AG04450 (cell line): ENCODE results near the gene NFATC2. TPM values are rescaled to one million over a fixed set of nuclear protein-coding genes. Genes with fewer than 3 reads are reported as not detected.

ENCODE experiments used
- CTCF ChIA-PET: fragments of 300-600, 350-600 bp; formaldehyde crosslinking; extraction: SDS; loops from one replicate; lab custom pipeline; 2022; ENCODE audit warnings: antibody characterized with exemption, inconsistent platforms; lab: Charles Lee
- POLR2A ChIA-PET: fragments of 350-600 bp; formaldehyde crosslinking; extraction: SDS; loops from one replicate; lab custom pipeline; 2021; ENCODE audit warnings: antibody characterized with exemption, inconsistent platforms; lab: Yijun Ruan, JAX
- DNase-seq: peaks from one replicate; pipeline ENCODE4 v3.0.0-alpha.2; 2011; ENCODE audit warnings: low read depth, low spot score
- H3K27ac ChIP-seq: one replicate; pipeline ENCODE4 v1.5.1; 2012; ENCODE audit warnings: low read depth, low read length, control low read depth
- H3K27me3 ChIP-seq: one replicate; pipeline ENCODE4 v1.6.0; 2012; ENCODE audit warnings: low read length; ENCODE audit not compliant: control insufficient read depth, insufficient read depth
- H3K4me3 ChIP-seq: 2 replicates; pipeline ENCODE4 v1.5.1; 2011; ENCODE audit warnings: mild to moderate bottlenecking, low read depth, low read length, control low read depth
- H3K9me3 ChIP-seq: 2 replicates; pipeline ENCODE4 v1.5.1; 2012; ENCODE audit warnings: low read length; ENCODE audit not compliant: control insufficient read depth, insufficient read depth
- polyA plus RNA-seq: library from polyadenylated mRNA; depleted of rRNA; stranded (reverse); fragments of >200 nt; gene quantifications from 2 replicates; pipeline ENCODE4 v1.2.3, GENCODE V29; 2011
- TF ChIP-seq, protein P1 (sequence below): IDR thresholded peaks from 2 replicates; pipeline ENCODE4 v1.5.1; 2011; ENCODE audit warnings: low read depth, low read length, control low read depth, inconsistent platforms

NFATC2 gene
- polyA plus RNA-seq, 1 experiment = 0.07 TPM

DNA sequence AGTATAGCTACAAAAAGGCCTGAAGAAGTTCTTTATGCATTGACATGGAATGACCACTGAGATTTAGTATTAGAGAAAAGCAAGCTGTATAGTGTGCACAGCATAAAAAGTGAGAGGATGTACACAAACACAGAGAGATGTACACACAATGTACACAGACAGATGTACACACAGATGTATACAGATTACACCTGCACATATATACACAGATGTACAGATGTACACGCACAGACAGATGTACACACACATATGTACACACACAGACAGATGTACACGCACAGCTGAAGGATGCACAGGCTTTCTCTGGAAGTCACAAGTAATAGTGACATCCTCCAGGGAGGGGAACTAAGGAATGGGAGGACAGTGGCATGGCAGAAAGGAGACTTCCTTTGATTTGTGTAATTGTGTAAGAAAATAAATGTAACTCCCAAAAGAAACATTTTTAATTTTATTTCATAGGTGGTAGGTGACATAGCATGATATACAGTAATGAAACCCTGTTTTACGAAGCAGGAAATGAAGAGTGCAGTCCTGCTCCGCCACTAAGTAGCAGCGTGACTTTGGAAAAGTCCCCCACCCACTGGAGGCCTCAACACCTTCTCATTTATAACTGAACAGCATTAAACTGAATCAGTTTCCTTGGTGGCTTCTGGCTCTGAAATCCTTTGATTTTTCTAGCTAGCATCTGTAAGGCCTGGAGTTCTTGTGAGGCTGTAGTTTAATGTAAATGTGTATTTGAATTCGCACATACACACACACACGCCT, 14.1 kb downstream of the NFATC2 start:
- TF ChIP-seq, protein P1, sequence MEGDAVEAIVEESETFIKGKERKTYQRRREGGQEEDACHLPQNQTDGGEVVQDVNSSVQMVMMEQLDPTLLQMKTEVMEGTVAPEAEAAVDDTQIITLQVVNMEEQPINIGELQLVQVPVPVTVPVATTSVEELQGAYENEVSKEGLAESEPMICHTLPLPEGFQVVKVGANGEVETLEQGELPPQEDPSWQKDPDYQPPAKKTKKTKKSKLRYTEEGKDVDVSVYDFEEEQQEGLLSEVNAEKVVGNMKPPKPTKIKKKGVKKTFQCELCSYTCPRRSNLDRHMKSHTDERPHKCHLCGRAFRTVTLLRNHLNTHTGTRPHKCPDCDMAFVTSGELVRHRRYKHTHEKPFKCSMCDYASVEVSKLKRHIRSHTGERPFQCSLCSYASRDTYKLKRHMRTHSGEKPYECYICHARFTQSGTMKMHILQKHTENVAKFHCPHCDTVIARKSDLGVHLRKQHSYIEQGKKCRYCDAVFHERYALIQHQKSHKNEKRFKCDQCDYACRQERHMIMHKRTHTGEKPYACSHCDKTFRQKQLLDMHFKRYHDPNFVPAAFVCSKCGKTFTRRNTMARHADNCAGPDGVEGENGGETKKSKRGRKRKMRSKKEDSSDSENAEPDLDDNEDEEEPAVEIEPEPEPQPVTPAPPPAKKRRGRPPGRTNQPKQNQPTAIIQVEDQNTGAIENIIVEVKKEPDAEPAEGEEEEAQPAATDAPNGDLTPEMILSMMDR = no peak
- DNase-seq = no peak
- Histone ChIP-seq H3K9me3 (no peaks in the 10 kb centered on the region; the same call in 1 of the 2 replicates), H3K4me3 (no peak overlapping the region), H3K27me3 (no peaks in the 10 kb centered on the region), H3K27ac (peak overlapping the region; percentile 23)
- CTCF ChIA-PET = no interaction called here
- POLR2A ChIA-PET = interaction anchor here (0.7 kb wide), 1 partner anchor 66 kb away, joined by 3 read pairs; no protein-coding TSS in a partner anchor

DNA sequence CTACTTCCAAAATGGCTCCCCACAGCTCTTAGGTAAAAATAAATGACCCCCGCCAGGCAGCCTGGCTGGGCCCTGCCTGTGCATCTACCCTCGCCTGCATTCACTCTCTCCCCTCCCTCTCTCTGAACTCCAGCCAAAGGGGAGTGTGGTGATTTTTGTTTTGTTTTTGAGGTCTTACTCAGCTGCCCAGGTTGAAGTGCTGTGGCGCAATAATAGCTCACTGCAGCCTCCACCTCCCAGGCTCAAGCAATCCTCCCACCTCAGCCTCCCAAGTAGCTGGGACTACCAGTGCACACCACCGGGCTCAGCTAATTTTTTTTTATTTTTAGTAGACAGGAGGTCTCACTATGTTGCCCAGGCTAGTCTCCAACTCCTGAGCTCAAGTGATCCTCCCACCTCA, 15.8 kb downstream of the NFATC2 start:
- H3K9me3 ChIP-seq = no peaks in the 10 kb centered on the region
- CTCF ChIA-PET = no interaction called here
- POLR2A ChIA-PET = interaction anchor here (1.2 kb wide), 1 partner anchor 13 kb away, joined by 4 read pairs; no protein-coding TSS in a partner anchor
- H3K27ac ChIP-seq = no peak overlapping the region
- no peak for DNase-seq
- TF ChIP-seq, protein P1 = no peak
- H3K4me3 ChIP-seq = no peak overlapping the region
- no peaks in the 10 kb centered on the region for H3K27me3 ChIP-seq

DNA sequence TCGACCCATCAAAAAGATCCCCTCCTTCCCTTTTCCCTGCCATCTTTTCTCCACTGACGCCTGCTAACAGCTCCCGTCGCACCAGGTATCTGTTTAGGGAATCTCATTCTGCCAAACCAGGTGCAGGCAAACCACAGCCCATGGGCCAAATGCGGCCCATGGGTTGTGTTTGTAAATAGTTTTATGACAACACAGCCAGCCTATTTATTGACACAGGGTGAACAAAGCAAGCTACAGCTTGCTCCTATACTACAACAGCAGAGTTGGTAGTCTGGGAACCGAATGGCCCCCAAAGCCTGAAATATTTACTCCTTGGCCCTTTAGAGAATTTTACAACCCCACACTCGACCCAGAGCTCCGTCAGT, 16.4 kb downstream of the NFATC2 start:
- H3K27ac ChIP-seq = no peak overlapping the region
- H3K9me3 ChIP-seq = no peaks in the 10 kb centered on the region
- no peak for DNase-seq
- H3K4me3 ChIP-seq = no peak overlapping the region
- POLR2A ChIA-PET = interaction anchor here (0.6 to 1.2 kb wide), 2 partner anchors 12 to 540 kb away, joined by 4 to 5 read pairs; no protein-coding TSS in a partner anchor
- CTCF ChIA-PET = no interaction called here
- TF ChIP-seq, protein P1 = no peak
- no peaks in the 10 kb centered on the region for H3K27me3 ChIP-seq

DNA sequence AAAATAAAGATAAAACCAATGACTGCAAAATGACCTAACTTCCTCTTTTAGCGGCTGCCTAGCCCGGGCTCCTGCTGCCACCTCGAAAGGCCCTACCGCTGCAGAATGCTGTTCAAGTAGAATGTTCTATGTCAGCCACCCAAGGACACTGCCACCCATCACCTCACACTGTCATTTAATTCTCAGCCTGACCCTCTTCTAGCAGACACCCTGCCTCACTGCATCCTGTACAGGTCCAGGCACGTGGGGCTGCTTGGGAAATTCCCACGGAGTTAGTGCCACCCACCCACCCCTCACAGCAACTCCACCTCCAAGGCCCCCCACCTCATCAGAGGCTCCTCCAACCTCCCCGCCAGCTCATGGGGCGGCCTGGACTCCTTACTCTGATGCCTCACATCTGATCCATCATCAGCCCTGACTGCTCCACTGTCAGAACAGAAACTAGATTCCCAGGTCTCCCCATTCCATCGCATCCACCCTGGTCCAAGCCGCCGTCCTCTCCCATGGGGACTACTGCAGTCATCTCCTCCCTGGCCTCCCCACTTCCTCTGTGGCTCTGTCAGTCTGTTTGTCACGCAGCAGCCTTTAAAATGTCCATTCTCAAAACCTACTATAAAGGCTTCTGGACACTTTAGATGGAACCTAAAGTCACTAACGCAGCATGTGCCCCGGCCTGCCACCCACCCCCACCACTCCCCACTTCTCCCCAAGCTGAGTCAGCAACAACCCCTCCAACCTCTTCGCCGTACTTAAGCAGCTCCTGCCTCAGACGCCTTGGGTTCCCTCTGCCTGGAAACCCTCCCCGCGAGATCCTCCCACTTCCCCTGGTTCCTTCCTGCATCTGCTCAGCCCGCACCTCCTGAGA, 17.0 kb downstream of the NFATC2 start:
- Histone ChIP-seq H3K27ac (no peak overlapping the region), H3K4me3 (no peak overlapping the region), H3K27me3 (no peaks in the 10 kb centered on the region), H3K9me3 (no peaks in the 10 kb centered on the region)
- ChIA-PET CTCF (no interaction called here), POLR2A (interaction anchor here (0.6 kb wide), 1 partner anchor 539 kb away, joined by 5 read pairs; no protein-coding TSS in a partner anchor)
- no peak for DNase-seq
- TF ChIP-seq, protein P1 = no peak
